HepG2 (cell line): ENCODE measurements around the gene POP7. TPM values are rescaled to one million over a fixed set of nuclear protein-coding genes. Genes with fewer than 3 reads are reported as not detected.

Experiments used
- ATAC-seq: fragments of 200-7000 bp; cut with Tn5 transposase; 3 replicates; pipeline ENCODE4 v1.9.1; 2020; ENCODE audit warnings: mild to moderate bottlenecking, moderate library complexity
- BruUV-seq: library from RNA; stranded (reverse); fragments of 400-500 nt; replicated peaks from 2 replicates; lab custom pipeline; 2021; lab: Mats Ljungman, UMichigan
- CTCF ChIA-PET: fragments of 300-600 bp; formaldehyde crosslinking; extraction: SDS; loops from one replicate; lab custom pipeline; 2021; ENCODE audit warnings: low total read pairs, inconsistent platforms, low intra/inter-chr PET ratio; lab: Yijun Ruan, JAX
- POLR2A ChIA-PET: fragments of 350-600 bp; sonication (Branson Sonifier 250); formaldehyde crosslinking; loops from one replicate; lab custom pipeline; 2020; ENCODE audit warnings: antibody characterized with exemption, inconsistent platforms; lab: Yijun Ruan, JAX
- DNase-seq: peaks from one replicate; pipeline ENCODE4 v3.0.0-alpha.2; 2015; ENCODE audit warnings: low spot score
- FAIRE-seq: peaks from 3 replicates; lab custom pipeline; 2011; peaks lifted over from hg19 to GRCh38; lab: Jason Lieb, UNC
- H2AFZ ChIP-seq: one replicate; pipeline ENCODE4 v1.6.1; 2011; ENCODE audit warnings: low read length, inconsistent platforms
- H3K27ac ChIP-seq: fragments of 300-600 bp; 3 replicates; pipeline ENCODE4 v1.8.0; 2011; ENCODE audit warnings: mixed run types, mild to moderate bottlenecking, mixed read lengths, low read length, inconsistent platforms; ENCODE audit not compliant: insufficient read depth; ENCODE audit errors: extremely low read length
- H3K27me3 ChIP-seq, 2 experiments: fragments of 200-600 bp in 1 of 2; 2 replicates in 1 of 2; 3 replicates in 1 of 2; pipeline versions ENCODE4 v1.6.0 to v1.8.0; 2011; ENCODE audit warnings: low read length in 2 of 2, mild to moderate bottlenecking in 2 of 2, moderate library complexity in 2 of 2, inconsistent platforms in 1 of 2; ENCODE audit not compliant: insufficient read depth in 2 of 2, control insufficient read depth in 1 of 2
- H3K36me3 ChIP-seq, 2 experiments: fragments of 200-600 bp in 1 of 2; replicated peaks in 1 of 2; 2 replicates in 1 of 2; 3 replicates in 1 of 2; pipeline versions ENCODE4 v1.5.1 to v1.8.0; 2011; ENCODE audit warnings: low read length in 2 of 2, inconsistent platforms in 1 of 2; ENCODE audit not compliant: insufficient read depth in 2 of 2, control insufficient read depth in 1 of 2
- H3K4me1 ChIP-seq: 2 replicates; pipeline ENCODE4 v1.5.1; 2012; ENCODE audit warnings: low read length, inconsistent platforms; ENCODE audit not compliant: insufficient read depth
- H3K4me2 ChIP-seq: 2 replicates; pipeline ENCODE4 v1.6.0; 2011; ENCODE audit warnings: low read depth, low read length, inconsistent platforms
- H3K4me3 ChIP-seq, 3 experiments: fragments of 200-600 bp in 1 of 3; sonication (generic), shearing (Covaris generic) in 1 of 3; replicated peaks in 1 of 3; 2 replicates each; pipeline ENCODE4 v1.5.1; 2011 to 2016; ENCODE audit warnings: low read length in 3 of 3, inconsistent platforms in 2 of 3, low read depth in 2 of 3, mild to moderate bottlenecking in 2 of 3, control low read depth in 1 of 3, mixed read lengths in 1 of 3; ENCODE audit not compliant: insufficient read depth in 1 of 3
- H3K79me2 ChIP-seq: one replicate; pipeline ENCODE4 v1.6.1; 2011; ENCODE audit warnings: low read length, inconsistent platforms; ENCODE audit not compliant: insufficient read depth
- H3K9ac ChIP-seq: 2 replicates; pipeline ENCODE4 v1.6.0; 2011; ENCODE audit warnings: mild to moderate bottlenecking, low read depth, low read length, inconsistent platforms; ENCODE audit not compliant: insufficient read depth
- H3K9me3 ChIP-seq: 2 replicates; pipeline ENCODE4 v1.5.1; 2012; ENCODE audit warnings: mild to moderate bottlenecking, low read length
- H4K20me1 ChIP-seq: 2 replicates; pipeline ENCODE4 v1.6.0; 2011; ENCODE audit warnings: inconsistent platforms, mild to moderate bottlenecking, low read length, moderate library complexity; ENCODE audit not compliant: insufficient read depth
- HDAC1 ChIP-seq: sonication (generic); formaldehyde crosslinking; IDR thresholded peaks from 2 replicates; pipeline ENCODE4 v1.5.1; 2020; ENCODE audit warnings: mild to moderate bottlenecking, missing genetic modification reagents
- MATR3 ChIP-seq: sonication (generic); formaldehyde crosslinking; IDR thresholded peaks from 2 replicates; pipeline ENCODE4 v1.4.0; 2020; ENCODE audit warnings: missing genetic modification reagents
- MXD4 ChIP-seq: IDR thresholded peaks from 2 replicates; pipeline ENCODE4 v1.6.1; 2016; ENCODE audit warnings: mild to moderate bottlenecking, missing biosample characterization, missing genetic modification reagents
- ZSCAN12 ChIP-seq: sonication (generic); formaldehyde crosslinking; IDR thresholded peaks from 2 replicates; pipeline ENCODE4 v1.9.0; 2021; ENCODE audit warnings: mild to moderate bottlenecking, missing genetic modification reagents
- WGBS: methylation state at CpG from one replicate; pipeline ENCODE4 v1.1.6; 2017; ENCODE audit warnings: low lambda C conversion rate; 5-methylcytosine and 5-hydroxymethylcytosine counted together
- in situ Hi-C: cut with HindIII; loops from 2 replicates; pipeline ENCODE4 v1.10.0; 2017; ENCODE audit warnings: low pct_unique_long_range_greater_than_20kb; ENCODE audit not compliant: extremely low pct_ligation_motif_present
- intact Hi-C: fragments of 100-400 bp; cut with micrococcal nuclease; formaldehyde crosslinking; loops from one replicate; pipeline ENCODE4 v1.10.0; 2022; ENCODE audit not compliant: unreplicated experiment
- polyA plus RNA-seq, 8 experiments: library from polyadenylated mRNA; depleted of rRNA in 3 of 8; stranded (reverse) in 7 of 8; unstranded in 1 of 8; fragments of >200 nt; fragmentation: Illumina TruSeq in 4 of 8; extraction: Trizol in 4 of 8; gene quantifications; 2 replicates each; pipeline versions ENCODE4 v1.2.1 to v1.2.3, GENCODE V29; 2011 to 2016; ENCODE audit warnings: low read depth in 4 of 8, missing spikeins in 1 of 8, mixed read lengths in 1 of 8; ENCODE audit not compliant: insufficient read depth in 1 of 8
- total RNA-seq, 5 experiments: library from RNA; depleted of rRNA; stranded (reverse); fragments of >200 nt; fragmentation: Illumina TruSeq; extraction: Trizol; gene quantifications; 2 replicates each; pipeline ENCODE4 v1.2.3, GENCODE V29; 2016; ENCODE audit warnings: low read depth in 1 of 5
- TF ChIP-seq, protein P1 (sequence below): sonication (generic); formaldehyde crosslinking; IDR thresholded peaks from 2 replicates; pipeline ENCODE4 v1.9.0; 2022; ENCODE audit warnings: missing genetic modification reagents, mild to moderate bottlenecking, borderline replicate concordance
- TF ChIP-seq, protein P2 (sequence below): sonication (generic); formaldehyde crosslinking; conservative IDR thresholded peaks from 2 replicates; pipeline ENCODE4 v1.4.0; 2020; ENCODE audit warnings: mild to moderate bottlenecking, missing genetic modification reagents, moderate library complexity
- TF ChIP-seq, protein P3 (sequence below): sonication (generic); formaldehyde crosslinking; IDR thresholded peaks from 2 replicates; pipeline ENCODE4 v1.4.0; 2020; ENCODE audit warnings: missing genetic modification reagents
- TF ChIP-seq, protein P4 (sequence below): sonication (generic); formaldehyde crosslinking; IDR thresholded peaks from 2 replicates; pipeline ENCODE4 v1.8.1; 2023; ENCODE audit warnings: missing genetic modification reagents, inconsistent platforms, borderline replicate concordance
- TF ChIP-seq, protein P5 (sequence below): IDR thresholded peaks from 2 replicates; pipeline ENCODE4 v1.6.1; 2016; ENCODE audit warnings: low read depth, control low read depth

Gene POP7
- total and polyA plus RNA-seq, 2 of the 13 experiments (the other 11 are each of a cell fraction or from before 2014, with no cell fraction given): 63.9 to 91.1 TPM

DNA sequence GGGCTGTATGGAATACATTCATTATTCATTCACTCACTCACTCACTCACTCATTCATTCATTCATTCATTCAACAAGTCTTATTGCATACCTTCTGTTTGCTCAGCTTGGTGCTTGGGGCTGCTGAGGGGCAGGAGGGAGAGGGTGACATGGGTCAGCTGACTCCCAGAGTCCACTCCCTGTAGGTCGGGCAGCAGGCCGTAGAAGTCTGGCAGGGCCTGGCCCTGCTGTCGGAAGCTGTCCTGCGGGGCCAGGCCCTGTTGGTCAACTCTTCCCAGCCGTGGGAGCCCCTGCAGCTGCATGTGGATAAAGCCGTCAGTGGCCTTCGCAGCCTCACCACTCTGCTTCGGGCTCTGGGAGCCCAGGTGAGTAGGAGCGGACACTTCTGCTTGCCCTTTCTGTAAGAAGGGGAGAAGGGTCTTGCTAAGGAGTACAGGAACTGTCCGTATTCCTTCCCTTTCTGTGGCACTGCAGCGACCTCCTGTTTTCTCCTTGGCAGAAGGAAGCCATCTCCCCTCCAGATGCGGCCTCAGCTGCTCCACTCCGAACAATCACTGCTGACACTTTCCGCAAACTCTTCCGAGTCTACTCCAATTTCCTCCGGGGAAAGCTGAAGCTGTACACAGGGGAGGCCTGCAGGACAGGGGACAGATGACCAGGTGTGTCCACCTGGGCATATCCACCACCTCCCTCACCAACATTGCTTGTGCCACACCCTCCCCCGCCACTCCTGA lies 16.7 kb downstream of the POP7 start (continued):
- TF ChIP-seq, protein P1, sequence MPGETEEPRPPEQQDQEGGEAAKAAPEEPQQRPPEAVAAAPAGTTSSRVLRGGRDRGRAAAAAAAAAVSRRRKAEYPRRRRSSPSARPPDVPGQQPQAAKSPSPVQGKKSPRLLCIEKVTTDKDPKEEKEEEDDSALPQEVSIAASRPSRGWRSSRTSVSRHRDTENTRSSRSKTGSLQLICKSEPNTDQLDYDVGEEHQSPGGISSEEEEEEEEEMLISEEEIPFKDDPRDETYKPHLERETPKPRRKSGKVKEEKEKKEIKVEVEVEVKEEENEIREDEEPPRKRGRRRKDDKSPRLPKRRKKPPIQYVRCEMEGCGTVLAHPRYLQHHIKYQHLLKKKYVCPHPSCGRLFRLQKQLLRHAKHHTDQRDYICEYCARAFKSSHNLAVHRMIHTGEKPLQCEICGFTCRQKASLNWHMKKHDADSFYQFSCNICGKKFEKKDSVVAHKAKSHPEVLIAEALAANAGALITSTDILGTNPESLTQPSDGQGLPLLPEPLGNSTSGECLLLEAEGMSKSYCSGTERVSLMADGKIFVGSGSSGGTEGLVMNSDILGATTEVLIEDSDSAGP (CRISPR knock-in tag): 0 out of 2 replicates have a peak, but pooled peaks have one; percentile 6
- TF ChIP-seq, all 625 proteins: peak for 10

DNA sequence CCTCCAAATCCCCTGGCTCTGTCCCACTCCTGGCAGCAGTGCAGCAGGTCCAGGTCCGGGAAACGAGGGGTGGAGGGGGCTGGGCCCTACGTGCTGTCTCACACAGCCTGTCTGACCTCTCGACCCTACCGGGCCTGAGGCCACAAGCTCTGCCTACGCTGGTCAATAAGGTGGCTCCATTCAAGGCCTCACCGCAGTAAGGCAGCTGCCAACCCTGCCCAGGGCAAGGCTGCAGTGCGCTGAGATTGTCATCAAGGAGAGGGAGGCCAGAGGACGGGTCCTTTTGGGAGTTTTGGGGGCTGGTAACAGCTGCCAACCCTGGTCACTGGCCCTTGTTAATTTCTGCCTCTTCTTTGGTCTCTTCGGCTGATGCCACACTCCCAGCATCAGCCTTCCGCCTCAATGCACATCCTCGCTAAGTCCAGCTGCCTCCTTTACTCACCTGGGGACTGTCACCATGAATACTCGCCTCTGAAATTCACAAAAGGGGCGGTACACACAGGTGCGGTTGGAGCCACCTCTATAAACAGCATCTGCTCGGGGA lies 17.9 kb downstream of the POP7 start:
- in situ Hi-C loops (no loop called here), intact Hi-C loops (no loop called here)
- peak overlapping the region; percentile 15; the same call in 1 of the 2 replicates for H3K9ac ChIP-seq
- H3K4me2 ChIP-seq: peak overlapping the region; percentile 92
- peak; percentile 44 for DNase-seq
- peaks cover 9% of the 10 kb centered on the region for H3K79me2 ChIP-seq
- ChIA-PET CTCF (interaction anchor here (4.6 kb wide), 1 partner anchor 19 kb away, joined by 37 read pairs; the partner anchor contains the start of gene POP7), POLR2A (interaction anchor here (5.9 kb wide), 1 partner anchor 17 kb away, joined by 59 read pairs; the partner anchor contains the start of gene POP7)
- H4K20me1 ChIP-seq: no peaks in the 10 kb centered on the region
- peak overlapping the region in 2 of 3 experiments; percentile 25 to 46; a peak in 2 of 6 replicates for H3K4me3 ChIP-seq
- WGBS: 69% methylated on average over 8 of the region's 16 CpGs
- peak; percentile 21 for ATAC-seq
- no peak for FAIRE-seq
- no TSS peak for BruUV-seq
- peak overlapping the region; percentile 44 for H3K27ac ChIP-seq
- H3K9me3 ChIP-seq: no peaks in the 10 kb centered on the region
- peaks cover 94% of the 10 kb centered on the region for H3K4me1 ChIP-seq
- no peak overlapping the region for H2AFZ ChIP-seq
- H3K36me3 ChIP-seq: no peaks in the 10 kb centered on the region
- no peaks in the 10 kb centered on the region; a peak in 1 of 5 replicates for H3K27me3 ChIP-seq
- TF ChIP-seq HDAC1: peak; percentile 83
- no peak for TF ChIP-seq ZSCAN12 (CRISPR knock-in tag)
- TF ChIP-seq, protein P2, sequence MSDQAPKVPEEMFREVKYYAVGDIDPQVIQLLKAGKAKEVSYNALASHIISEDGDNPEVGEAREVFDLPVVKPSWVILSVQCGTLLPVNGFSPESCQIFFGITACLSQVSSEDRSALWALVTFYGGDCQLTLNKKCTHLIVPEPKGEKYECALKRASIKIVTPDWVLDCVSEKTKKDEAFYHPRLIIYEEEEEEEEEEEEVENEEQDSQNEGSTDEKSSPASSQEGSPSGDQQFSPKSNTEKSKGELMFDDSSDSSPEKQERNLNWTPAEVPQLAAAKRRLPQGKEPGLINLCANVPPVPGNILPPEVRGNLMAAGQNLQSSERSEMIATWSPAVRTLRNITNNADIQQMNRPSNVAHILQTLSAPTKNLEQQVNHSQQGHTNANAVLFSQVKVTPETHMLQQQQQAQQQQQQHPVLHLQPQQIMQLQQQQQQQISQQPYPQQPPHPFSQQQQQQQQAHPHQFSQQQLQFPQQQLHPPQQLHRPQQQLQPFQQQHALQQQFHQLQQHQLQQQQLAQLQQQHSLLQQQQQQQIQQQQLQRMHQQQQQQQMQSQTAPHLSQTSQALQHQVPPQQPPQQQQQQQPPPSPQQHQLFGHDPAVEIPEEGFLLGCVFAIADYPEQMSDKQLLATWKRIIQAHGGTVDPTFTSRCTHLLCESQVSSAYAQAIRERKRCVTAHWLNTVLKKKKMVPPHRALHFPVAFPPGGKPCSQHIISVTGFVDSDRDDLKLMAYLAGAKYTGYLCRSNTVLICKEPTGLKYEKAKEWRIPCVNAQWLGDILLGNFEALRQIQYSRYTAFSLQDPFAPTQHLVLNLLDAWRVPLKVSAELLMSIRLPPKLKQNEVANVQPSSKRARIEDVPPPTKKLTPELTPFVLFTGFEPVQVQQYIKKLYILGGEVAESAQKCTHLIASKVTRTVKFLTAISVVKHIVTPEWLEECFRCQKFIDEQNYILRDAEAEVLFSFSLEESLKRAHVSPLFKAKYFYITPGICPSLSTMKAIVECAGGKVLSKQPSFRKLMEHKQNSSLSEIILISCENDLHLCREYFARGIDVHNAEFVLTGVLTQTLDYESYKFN (CRISPR knock-in tag): peak; percentile 89
- TF ChIP-seq, protein P3, sequence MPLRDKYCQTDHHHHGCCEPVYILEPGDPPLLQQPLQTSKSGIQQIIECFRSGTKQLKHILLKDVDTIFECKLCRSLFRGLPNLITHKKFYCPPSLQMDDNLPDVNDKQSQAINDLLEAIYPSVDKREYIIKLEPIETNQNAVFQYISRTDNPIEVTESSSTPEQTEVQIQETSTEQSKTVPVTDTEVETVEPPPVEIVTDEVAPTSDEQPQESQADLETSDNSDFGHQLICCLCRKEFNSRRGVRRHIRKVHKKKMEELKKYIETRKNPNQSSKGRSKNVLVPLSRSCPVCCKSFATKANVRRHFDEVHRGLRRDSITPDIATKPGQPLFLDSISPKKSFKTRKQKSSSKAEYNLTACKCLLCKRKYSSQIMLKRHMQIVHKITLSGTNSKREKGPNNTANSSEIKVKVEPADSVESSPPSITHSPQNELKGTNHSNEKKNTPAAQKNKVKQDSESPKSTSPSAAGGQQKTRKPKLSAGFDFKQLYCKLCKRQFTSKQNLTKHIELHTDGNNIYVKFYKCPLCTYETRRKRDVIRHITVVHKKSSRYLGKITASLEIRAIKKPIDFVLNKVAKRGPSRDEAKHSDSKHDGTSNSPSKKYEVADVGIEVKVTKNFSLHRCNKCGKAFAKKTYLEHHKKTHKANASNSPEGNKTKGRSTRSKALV: no peak
- peak; percentile 59; the same call in 1 of the 2 replicates for TF ChIP-seq MXD4 (CRISPR knock-in tag)
- TF ChIP-seq MATR3 (CRISPR knock-in tag): no peak
- TF ChIP-seq, protein P4, sequence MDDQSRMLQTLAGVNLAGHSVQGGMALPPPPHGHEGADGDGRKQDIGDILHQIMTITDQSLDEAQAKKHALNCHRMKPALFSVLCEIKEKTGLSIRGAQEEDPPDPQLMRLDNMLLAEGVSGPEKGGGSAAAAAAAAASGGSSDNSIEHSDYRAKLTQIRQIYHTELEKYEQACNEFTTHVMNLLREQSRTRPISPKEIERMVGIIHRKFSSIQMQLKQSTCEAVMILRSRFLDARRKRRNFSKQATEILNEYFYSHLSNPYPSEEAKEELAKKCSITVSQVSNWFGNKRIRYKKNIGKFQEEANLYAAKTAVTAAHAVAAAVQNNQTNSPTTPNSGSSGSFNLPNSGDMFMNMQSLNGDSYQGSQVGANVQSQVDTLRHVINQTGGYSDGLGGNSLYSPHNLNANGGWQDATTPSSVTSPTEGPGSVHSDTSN (CRISPR knock-in tag): no peak
- TF ChIP-seq, protein P5, sequence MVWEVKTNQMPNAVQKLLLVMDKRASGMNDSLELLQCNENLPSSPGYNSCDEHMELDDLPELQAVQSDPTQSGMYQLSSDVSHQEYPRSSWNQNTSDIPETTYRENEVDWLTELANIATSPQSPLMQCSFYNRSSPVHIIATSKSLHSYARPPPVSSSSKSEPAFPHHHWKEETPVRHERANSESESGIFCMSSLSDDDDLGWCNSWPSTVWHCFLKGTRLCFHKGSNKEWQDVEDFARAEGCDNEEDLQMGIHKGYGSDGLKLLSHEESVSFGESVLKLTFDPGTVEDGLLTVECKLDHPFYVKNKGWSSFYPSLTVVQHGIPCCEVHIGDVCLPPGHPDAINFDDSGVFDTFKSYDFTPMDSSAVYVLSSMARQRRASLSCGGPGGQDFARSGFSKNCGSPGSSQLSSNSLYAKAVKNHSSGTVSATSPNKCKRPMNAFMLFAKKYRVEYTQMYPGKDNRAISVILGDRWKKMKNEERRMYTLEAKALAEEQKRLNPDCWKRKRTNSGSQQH (CRISPR knock-in tag): no peak
